ENCODE results near the gene RELA. TPM values are rescaled to one million over a fixed set of nuclear protein-coding genes. Genes with fewer than 3 reads are reported as not detected.

The RELA gene
- total and polyA plus RNA-seq, 2 of the 4 experiments (the other 2 are of a cell fraction), result 8.6 to 53.0 TPM

DNA sequence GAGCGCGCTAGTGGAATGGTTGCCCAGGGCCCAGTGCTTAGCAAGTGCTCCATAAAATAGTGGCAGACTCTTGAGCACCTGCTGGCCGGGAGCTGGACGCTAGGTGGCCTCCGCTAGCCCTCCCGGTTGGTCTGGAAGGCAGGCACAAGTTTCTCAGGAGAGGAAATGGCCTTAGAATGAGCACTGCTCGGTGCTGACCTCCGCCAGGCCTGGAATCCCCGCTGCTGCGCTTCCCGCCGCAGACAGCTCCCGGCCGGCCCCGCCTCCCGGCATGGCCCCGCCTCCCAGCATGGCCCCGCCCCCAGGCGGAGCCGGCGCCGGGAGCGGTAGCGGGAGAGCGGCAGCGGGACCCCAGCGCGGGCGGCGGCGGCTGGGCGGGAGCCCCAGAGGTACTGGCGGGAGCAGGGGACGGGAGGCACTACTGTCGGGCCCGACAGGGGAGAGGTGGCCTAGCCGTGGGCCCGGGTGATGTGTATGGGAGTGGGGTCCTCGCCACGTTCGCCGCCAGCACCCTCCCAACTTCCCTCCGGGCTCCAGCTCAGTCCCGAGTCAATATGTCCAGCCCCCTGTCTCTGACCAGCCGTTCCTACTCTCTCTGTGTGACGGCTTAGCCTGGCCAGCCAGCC, 24.8 kb downstream of the RELA start, which contains the start of gene SIPA1 (continued):
- TF ChIP-seq, protein P1, sequence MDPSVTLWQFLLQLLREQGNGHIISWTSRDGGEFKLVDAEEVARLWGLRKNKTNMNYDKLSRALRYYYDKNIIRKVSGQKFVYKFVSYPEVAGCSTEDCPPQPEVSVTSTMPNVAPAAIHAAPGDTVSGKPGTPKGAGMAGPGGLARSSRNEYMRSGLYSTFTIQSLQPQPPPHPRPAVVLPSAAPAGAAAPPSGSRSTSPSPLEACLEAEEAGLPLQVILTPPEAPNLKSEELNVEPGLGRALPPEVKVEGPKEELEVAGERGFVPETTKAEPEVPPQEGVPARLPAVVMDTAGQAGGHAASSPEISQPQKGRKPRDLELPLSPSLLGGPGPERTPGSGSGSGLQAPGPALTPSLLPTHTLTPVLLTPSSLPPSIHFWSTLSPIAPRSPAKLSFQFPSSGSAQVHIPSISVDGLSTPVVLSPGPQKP (IDR thresholded peaks at IDR 0.05; ENCODE audit: borderline replicate concordance, low read depth, low read length), result no peak

DNA sequence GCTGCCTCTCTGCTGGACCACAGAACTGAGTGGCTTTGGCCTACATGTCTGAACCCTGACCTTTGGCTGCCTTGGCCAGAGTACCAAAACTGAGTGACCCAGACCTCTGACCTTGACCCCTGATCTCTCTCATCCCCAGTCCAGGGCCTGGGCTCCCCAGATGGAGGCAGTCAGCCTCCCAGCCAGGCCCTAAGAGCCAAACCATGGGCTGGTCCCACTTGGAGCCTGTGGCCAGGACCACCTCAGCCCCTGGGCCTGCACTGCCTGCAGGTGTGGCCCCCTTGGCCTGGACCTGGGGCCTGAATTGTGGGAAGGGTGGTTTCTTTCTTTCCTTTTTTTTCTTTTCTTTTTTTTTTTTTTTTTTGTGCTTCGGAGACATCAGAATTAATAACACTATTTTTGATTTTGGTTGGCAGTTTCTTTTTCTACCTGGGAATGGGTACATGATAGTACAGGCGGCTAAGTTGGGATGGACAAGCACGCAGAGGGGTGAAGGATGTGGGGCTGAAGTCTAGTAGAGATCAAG, 25.6 kb downstream of the RELA start:
- ATAC-seq (ENCODE audit: low read depth) (no peak), DNase-seq (no peak)
- Histone ChIP-seq H2AK5ac (ENCODE audit: low read depth, low read length) (no peak overlapping the region), H3K23ac (ENCODE audit: low read depth, low read length) (no peak overlapping the region), H3K18ac (ENCODE audit: low read depth, low read length) (no peak overlapping the region), H3K4me2 (ENCODE audit: low read depth, low read length) (no peak overlapping the region), H3K27me3 (ENCODE audit: control insufficient read depth, insufficient read depth, low read length) (no peaks in the 10 kb centered on the region), H3K27ac (ENCODE audit: insufficient read depth, low read length) (no peak overlapping the region), H2BK15ac (ENCODE audit: low read depth, low read length) (no peak overlapping the region), H3K56ac (ENCODE audit: extremely low read depth, insufficient read depth, low read length) (no peak overlapping the region), H4K8ac (ENCODE audit: low read depth in 2 of 2, low read length in 2 of 2) (no peak overlapping the region), H3K9me1 (ENCODE audit: insufficient read depth, low read length) (peaks cover 10% of the 10 kb centered on the region), H3K36me3 (ENCODE audit: control insufficient read depth, insufficient read depth, low read length) (peaks cover 42% of the 10 kb centered on the region), H4K91ac (ENCODE audit: insufficient read depth, low read depth, low read length) (no peak overlapping the region), H2BK20ac (ENCODE audit: low read depth, low read length) (no peak overlapping the region), H3K4me3 (ENCODE audit: insufficient read depth, low read depth, low read length) (no peak overlapping the region), H4K5ac (ENCODE audit: low read depth, low read length) (no peak overlapping the region), H3K4ac (ENCODE audit: low read depth, low read length) (no peak overlapping the region), H2BK120ac (ENCODE audit: low read depth, low read length) (no peak overlapping the region), H3K9me3 (ENCODE audit: control insufficient read depth, insufficient read depth, low read length) (no peaks in the 10 kb centered on the region), H2AFZ (replicated peaks; ENCODE audit: low read length, poor library complexity) (no peak overlapping the region), H3K79me1 (ENCODE audit: low read depth in 1 of 2, low read length in 2 of 2) (peaks cover 16 to 38% of the 10 kb centered on the region in 2 experiments), H3K4me1 (ENCODE audit: control insufficient read depth, insufficient read depth, low read length) (peaks cover 6% of the 10 kb centered on the region), H2BK5ac (ENCODE audit: low read depth, low read length, poor library complexity, severe bottlenecking) (no peak overlapping the region), H4K20me1 (ENCODE audit: insufficient read depth, low read length) (peaks cover 14% of the 10 kb centered on the region; the same call in 1 of the 2 replicates), H3K9ac (ENCODE audit: low read depth, low read length) (no peak overlapping the region), H3K14ac (replicated peaks; ENCODE audit: low read depth, low read length) (no peak overlapping the region), H2AK9ac (replicated peaks; ENCODE audit: low read depth, low read length, poor library complexity) (peak overlapping the region; percentile 26)
- no peak for TF ChIP-seq NFE2L2 (IDR thresholded peaks at IDR 0.05; ENCODE audit: low read depth, low read length)
- TF ChIP-seq, protein P2, sequence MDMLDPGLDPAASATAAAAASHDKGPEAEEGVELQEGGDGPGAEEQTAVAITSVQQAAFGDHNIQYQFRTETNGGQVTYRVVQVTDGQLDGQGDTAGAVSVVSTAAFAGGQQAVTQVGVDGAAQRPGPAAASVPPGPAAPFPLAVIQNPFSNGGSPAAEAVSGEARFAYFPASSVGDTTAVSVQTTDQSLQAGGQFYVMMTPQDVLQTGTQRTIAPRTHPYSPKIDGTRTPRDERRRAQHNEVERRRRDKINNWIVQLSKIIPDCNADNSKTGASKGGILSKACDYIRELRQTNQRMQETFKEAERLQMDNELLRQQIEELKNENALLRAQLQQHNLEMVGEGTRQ (IDR thresholded peaks at IDR 0.05; ENCODE audit: low read depth, low read length), result no peak
- TF ChIP-seq, protein P3, sequence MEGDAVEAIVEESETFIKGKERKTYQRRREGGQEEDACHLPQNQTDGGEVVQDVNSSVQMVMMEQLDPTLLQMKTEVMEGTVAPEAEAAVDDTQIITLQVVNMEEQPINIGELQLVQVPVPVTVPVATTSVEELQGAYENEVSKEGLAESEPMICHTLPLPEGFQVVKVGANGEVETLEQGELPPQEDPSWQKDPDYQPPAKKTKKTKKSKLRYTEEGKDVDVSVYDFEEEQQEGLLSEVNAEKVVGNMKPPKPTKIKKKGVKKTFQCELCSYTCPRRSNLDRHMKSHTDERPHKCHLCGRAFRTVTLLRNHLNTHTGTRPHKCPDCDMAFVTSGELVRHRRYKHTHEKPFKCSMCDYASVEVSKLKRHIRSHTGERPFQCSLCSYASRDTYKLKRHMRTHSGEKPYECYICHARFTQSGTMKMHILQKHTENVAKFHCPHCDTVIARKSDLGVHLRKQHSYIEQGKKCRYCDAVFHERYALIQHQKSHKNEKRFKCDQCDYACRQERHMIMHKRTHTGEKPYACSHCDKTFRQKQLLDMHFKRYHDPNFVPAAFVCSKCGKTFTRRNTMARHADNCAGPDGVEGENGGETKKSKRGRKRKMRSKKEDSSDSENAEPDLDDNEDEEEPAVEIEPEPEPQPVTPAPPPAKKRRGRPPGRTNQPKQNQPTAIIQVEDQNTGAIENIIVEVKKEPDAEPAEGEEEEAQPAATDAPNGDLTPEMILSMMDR (conservative IDR thresholded peaks at IDR 0.05; ENCODE audit: low read depth, low read length), result no peak
- TF ChIP-seq SMC3 (IDR thresholded peaks at IDR 0.05; ENCODE audit: low read depth, low read length), result no peak
- TF ChIP-seq MAZ (IDR thresholded peaks at IDR 0.05; ENCODE audit: borderline replicate concordance, low read depth, low read length), result no peak
- TF ChIP-seq RFX5 (IDR thresholded peaks at IDR 0.05; ENCODE audit: low read depth, low read length), result no peak
- no peak for TF ChIP-seq CEBPB (IDR thresholded peaks at IDR 0.05; ENCODE audit: low read depth, low read length)
- TF ChIP-seq CHD1 (IDR thresholded peaks at IDR 0.05; ENCODE audit: low read depth, low read length), result no peak
- in situ Hi-C loops (cut with MboI; ENCODE audit: low sequenced_read_pairs) (no loop called here), dilution Hi-C loops (cut with HindIII; ENCODE audit: low sequenced_read_pairs, unreplicated experiment) (no loop called here), intact Hi-C loops (cut with micrococcal nuclease) (no loop called here)
- CTCF ChIA-PET, result interaction anchor here (1.6 to 1.8 kb wide), 2 partner anchors 12 to 26 kb away, joined by 5 read pairs; partner anchors contain the start of gene RELA
- TSS peak; percentile 60 for BruUV-seq (replicated peaks)
- POLR2A ChIA-PET (ENCODE audit: unreplicated experiment), result no interaction called here
- WGBS, 2 experiments (ENCODE audit: extremely low coverage in 2 of 2, insufficient read length in 1 of 2), result no CpG with 5 or more reads among the region's 3 CpGs
